GM20431 (cell line): ENCODE measurements around the gene CDKL5.
"Not testable (repeated sequence)": the region's sequence is repeated elsewhere in the genome, so short reads cannot be mapped to it uniquely, and the experiment has no call there.

ENCODE experiments used
- in situ Hi-C: fragments of 300-500 bp; cut with MseI, MboI; formaldehyde crosslinking; loops from one replicate; pipeline ENCODE4 v1.15.0; 2020; ENCODE audit warnings: low sequenced_read_pairs; ENCODE audit not compliant: unreplicated experiment

The CDKL5 gene

DNA sequence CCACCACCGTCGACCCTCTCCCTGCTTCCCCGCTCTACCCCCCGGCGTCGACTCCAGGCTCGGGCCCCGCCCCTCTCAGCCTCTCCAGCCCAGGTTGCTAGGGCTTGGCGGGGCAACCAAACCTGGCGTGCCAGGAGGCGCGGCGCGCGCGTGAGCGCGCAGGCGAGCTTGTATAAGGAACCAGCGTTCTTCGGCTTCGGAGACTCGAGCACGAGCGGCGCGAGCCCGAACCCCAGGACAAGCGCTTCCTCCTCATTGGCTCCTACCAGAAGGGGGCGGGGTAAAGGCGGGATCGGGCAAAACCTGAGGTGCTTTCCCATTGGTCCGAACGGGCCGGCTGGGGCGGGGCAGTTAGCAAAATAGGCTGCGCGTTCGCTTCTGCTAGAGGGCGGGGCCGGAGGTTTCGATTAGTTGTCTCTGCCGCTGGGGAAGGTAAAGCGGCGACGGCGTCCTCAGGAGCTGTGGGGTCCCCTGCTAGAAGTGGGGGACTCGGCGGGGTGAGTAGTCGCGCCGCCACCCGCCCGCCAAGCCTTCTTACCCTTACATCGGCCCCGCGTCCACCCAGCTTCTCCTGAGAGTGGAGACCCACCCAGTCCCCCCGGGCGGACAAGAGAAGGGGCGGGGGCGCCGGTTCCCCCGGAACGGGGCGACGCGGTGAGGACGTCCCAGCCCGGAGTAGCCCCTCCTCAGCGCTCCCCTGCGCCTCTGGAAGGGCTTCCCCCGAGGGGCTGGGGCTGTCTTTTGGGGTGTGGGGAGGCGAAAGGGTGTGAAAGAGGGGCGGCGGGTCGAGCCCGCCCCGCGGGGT, at the start of gene CDKL5:
Gene CDKL5 (plus strand): TSS at position 410 of the 805 bp plus-strand sequence. CDS start 81,489 bp downstream, outside the sequence.
- in situ Hi-C loops = no loop called here

DNA sequence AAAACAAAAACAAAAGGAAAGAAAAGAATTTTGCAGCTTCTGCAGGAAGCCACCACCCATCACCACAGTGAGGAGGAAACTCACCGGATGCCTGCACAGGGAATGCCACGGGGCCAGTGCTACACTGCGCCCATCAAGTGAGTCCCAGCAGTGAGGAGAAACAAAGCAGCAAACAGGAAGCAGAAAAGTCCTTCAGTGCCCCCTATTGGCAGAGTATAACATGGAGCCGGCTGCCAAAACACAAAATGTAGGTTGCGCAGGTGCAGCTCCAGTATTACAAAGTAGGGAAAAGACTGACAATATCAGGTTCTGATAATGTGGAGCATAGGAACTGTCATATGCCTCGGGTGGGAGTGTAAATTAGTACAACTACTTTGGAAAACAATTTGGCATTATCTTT, 47.6 kb upstream of the CDKL5 start:
- in situ Hi-C loops = loop anchor here (25.0 kb wide), 2 partner anchors 510 to 960 kb away; partner anchors contain the start of gene PDHA1

DNA sequence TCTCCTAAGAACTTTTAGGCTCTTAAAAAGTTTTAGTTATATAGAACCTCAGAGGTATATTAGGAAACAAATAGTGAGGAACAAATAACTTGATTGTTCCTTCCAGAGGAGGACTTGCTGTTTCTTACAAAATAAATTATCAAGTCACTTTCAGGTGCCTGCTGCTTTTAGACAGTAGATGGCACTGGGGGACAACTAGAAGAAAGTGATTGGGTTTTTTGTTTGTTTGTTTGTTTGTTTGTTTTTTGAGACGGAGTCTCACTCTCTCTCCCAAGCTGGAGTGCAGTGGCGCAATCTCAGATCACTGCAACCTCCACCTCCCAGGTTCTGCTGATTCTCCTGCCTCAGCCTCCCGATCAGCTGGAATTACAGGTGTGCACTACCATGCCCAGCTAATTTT, 35.4 kb upstream of the CDKL5 start:
- in situ Hi-C loops = loop anchor here (25.0 kb wide), 2 partner anchors 497 to 947 kb away; partner anchors contain the start of gene PDHA1

DNA sequence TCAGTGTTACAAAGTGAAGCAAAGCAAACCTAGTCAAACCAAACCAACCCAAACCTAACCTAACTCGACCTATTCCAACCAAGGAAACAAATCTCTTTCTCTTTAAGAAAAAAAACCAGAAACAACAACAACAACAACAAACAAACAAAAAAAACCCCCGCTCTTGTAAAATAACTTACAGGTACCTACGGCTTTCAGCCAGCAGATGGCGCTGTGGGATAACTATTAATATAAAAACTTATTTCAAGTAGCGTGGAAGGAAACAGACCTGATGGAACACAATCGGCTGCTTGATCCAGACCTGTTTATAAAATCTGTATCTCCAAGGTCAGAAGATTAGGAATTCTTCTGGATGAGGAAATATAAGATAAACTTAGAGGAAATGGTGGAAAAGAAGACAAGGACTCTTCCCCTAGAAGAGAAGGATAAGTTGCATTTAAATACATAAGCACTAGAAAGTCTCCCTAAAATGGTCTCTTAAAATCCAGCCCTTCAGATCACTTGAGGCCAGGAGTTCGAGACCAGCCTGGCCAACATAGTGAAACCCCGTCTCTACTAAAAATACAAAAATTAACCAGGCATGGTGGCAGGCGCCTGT, 34.4 kb upstream of the CDKL5 start:
- in situ Hi-C loops = loop anchor here (25.0 kb wide), 2 partner anchors 496 to 946 kb away; partner anchors contain the start of gene PDHA1

DNA sequence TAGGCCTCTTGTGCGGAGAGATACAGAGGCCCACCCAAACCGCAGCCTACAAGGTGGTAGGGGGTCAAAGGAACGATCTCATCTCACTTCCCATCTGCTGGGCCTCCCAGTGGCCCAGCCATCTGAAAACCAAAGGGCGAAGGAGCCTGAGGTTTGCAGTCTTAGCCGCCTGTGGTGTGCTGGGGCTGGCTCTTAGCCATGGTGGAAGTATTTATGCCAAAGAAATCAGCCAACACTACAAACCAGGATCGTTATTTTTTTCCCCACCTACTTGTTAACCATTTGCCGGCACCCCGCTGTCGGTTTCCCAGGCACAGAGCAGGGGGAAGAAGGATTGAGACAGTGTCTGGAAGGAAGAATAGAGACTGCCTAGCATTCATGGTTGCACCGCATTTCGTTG, 30.9 kb upstream of the CDKL5 start:
- in situ Hi-C loops = loop anchor here (25.0 kb wide), 2 partner anchors 493 to 943 kb away; partner anchors contain the start of gene PDHA1

DNA sequence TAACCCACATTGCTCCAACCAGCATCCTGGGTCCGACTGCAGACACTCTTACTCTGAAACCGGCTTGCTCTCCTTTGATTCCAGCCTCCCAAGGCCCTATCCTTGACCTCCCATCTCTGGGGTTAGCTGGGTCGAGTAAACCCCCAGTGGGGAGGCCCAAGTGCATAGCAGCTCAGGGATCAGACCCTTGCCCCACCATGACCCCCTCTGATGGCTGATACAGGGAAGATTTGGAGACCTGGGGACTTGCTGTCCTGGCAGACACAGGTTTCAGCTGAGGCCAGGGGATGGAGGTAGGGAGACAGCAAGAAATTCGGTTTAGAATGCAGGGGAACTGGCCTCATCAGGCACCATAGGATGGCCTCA, 23.6 kb upstream of the CDKL5 start:
- in situ Hi-C loops = no loop called here

DNA sequence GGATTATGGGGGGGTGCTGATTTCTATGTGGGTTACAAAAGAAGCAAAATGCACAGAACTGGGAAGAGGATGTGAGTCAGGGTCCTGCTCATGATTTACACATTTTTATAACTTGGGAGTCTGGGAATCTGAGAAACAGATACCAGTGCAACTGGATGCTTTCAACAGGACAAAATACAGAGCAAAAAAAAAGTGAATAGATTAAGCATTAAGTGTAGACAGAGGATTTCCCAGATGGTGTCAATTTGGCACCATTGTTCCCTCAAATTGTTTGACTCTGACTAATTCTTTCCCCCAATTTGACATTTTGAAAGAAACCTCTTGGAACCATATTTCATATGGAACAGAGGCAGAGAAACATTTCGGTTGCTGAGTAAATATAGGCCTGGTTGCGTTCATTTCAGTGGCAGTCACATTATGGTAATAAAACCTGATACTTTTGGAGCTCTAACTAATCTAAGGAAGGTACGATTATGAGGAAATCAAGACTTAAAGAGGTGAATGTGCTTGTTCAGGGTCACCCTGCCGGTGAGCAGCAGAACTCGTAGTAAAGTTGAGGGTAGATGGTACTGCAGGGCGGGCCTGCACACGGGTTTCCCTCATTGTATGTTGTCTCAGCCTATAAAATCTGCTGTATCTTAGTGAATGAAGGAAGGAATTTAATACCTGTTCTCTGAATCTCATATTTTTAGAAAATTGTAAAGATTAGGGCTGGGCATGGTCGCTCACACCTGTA, 18.7 kb upstream of the CDKL5 start:
- in situ Hi-C loops = no loop called here

DNA sequence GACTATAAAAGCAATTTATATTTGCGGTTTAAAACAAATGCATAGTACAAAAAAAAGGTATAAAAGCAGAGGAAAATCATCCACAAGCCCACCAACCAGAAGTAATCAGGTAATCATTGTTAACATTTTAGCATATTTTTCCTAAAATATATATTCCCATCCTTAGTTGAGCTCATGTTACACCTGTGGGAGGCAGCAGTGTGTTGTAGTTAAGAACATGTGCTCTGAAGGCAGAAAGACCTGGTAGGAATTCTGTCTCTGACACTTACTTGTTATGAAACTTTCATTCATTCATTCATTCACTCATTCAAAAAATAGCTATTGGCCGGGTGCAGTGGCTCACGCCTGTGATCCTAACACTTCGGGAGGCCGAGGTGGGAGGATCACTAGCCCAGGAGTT, 15.4 kb upstream of the CDKL5 start:
- in situ Hi-C loops = no loop called here

DNA sequence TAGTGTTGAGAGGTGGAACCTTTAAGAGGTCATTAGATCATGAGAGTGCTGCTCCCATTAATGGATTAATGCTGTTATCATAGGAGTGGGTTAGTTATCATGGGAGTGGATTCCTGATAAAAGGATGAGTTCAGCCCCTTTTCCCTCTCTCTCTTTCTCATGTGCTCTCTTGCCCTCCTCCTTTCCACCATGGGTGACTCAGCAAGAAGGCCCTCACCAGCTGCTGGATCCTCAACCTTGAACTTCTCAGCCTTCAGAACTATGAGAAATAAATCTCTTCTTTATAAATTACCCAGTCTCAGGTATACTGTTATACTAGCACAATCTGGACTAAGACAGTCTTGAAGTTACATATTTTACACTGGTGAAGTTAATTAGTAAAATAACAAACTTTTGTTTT, 10.0 kb upstream of the CDKL5 start:
- in situ Hi-C loops = no loop called here

DNA sequence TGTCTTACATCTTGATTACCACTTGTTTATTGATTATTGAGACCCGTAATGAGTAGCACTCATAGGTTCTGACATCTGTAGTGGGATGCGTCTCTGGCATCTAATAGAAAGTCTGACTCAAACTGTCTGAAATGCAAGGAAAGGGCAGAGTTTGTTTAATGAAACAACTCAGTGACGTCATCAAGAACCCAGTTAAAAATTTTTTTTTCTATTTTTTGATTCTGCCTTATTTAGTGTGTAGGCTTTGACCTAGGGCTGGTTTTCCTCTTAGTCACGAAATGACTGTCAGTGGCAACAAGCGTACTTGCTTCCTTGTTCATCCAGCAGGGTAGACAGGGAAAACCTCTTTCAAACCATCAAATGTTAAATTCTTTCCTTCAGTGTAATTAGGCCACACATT, 3.1 kb upstream of the CDKL5 start:
- in situ Hi-C loops = no loop called here

DNA sequence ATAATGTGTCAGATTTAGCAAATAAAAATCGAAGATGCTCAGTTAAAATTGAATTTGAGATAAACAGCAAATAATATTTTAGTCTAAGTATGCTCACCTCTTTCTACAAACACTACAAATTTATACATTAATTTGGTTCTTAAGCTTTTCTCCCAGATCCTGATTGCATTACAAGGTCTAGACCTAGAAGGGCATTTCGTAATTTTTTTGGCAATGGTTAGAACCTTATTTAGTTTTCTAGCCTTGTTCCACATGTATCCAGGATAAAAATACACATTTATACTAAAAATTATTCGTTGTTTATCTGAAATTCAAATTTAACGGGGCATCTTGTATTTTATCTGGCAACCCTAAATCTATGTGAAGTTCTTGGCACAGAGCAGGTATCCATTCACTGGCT, 2.5 kb upstream of the CDKL5 start:
- in situ Hi-C loops = no loop called here

DNA sequence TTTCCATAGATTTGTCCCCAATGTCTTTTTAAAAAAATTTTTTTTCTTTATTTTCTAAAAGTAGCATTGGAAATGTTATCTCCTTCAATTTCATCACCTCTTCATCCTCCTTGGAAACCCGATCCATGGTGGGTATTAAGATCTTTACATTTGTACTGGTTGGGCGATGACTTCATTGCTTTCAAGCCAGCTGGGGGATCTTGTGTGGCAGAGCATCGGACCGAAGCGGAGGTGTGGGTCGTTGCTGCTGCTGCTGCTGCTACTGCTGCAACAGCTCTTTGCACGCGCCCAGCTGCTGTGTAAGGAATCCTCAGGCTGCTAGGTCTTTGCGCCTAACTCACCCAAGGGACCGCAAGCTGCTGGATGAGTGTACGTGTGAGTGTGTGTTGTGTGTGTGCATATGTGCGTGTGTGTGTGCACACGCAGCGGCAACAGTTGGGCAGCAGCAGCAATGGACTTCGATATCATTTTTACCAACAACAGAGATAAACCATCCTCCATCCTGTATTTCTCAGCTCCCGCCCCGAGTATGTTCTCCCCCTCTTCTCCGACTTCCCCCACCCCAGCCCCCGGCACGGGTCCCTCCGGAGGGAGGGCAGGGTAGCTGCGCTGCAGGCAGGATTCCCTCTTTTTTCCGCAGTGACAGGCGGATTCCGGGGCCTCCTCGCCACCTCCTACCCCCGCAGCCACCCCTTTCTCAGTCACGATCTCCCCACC, 768 bp upstream of the CDKL5 start:
- in situ Hi-C loops = no loop called here

DNA sequence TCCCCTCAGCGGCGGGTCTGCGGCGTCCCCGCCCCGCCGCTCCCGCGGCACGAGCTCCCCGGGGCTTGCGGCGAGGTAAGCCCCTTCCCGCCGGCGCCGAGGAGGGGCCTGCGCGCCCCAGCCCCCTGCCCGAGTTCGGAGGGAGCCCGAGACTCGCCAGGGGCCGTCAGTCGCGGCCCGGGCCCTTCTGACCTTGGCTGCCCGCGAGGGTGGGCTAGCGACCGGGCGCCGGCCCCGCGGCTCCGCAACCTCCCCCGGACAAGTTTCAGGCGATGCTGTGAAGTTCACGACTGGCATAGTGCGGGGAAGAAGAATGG, 554 bp downstream of the CDKL5 start:
- in situ Hi-C loops = no loop called here

DNA sequence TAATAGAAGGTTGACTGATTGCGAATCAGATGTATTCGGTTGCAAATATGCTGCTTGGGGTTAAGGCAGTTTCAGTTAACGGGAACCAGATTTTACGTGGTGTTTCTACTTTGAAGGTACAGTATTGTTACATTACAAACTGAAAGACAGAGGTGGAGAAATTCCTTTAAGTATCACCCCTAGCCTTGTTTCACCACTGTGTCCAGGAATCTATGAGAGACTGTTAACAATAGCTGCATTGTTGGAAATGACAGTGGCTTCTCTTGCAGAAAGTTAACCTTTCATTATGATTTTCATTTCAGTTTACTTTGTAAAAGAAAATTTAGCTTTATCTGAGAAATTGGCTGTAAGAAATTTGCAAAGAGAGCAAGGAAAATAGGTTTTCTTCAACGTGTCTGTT, 2.6 kb downstream of the CDKL5 start:
- in situ Hi-C loops = no loop called here

DNA sequence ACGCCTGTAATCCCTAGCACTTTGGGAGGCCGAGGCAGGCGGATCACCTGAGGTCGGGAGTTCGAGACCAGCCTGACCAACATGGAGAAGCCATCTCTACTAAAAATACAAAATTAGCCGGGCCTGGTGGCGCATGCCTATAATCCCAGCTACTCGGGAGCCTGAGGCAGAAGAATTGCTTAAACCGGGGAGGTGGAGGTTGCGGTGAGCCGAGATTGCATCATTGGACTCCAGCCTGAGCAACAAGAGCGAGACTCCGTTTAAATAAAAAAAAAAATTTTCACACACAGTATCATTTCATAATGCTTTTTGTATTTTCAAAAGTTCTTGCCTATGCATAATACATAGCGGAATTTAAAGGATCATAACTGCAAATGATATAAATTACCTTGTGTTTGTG, 7.9 kb downstream of the CDKL5 start:
- in situ Hi-C loops = not testable (repeated sequence)

DNA sequence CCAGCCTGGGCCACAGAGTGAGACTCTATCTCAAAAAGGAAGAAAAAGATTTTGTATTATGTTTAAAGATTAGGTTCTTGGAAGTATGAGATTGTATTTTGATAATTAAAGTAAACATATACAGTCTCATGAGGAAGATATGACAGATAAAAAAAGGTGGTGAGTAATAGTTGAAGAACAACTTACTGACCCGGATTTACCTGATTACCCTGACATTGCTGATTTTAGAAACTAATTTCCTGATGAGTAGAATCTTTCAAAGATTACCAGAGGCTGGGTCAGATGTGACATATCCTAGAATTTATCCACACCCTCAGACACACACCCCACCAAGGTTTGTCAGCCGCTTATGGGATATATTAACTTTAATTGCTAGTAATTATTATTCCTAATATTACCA, 9.5 kb downstream of the CDKL5 start:
- in situ Hi-C loops = no loop called here

DNA sequence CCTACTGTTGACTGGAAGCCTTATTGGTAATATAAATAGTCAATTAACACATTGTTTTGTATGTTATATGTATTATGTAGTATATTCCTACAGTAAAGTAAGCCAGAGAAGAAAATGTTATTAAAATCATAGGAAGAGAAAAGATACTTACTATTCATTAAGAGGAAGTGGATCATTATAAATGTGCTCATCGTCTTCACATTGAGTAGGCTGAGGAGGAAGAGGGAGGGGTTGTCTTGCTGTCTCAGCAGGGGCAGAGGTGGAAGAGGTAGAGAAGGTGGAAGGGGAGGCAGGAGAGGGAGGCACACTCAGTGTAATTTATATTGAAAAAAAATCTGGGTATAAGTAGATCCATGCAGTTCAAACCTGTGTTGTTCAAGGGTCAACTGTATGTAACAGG, 10.6 kb downstream of the CDKL5 start:
- in situ Hi-C loops = no loop called here

DNA sequence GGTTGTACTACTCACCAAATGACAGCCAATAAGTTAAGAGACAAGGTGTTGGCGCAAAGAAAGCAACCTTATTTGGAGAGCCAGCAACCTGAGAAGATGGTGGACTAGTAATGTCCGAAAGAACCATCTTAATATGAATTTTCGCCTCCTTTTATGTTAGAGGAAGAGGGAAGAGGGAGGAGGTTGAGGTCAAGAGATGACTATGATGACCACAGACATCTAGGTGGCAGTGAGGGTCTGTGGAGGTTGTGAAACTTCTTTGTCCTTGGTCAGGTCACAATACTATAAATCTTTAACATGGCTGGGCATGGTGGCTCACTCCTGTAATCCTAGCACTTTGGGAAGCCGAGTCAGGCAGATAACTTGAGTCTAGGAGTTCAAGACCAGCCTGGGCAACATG, 15.4 kb downstream of the CDKL5 start:
- in situ Hi-C loops = no loop called here

DNA sequence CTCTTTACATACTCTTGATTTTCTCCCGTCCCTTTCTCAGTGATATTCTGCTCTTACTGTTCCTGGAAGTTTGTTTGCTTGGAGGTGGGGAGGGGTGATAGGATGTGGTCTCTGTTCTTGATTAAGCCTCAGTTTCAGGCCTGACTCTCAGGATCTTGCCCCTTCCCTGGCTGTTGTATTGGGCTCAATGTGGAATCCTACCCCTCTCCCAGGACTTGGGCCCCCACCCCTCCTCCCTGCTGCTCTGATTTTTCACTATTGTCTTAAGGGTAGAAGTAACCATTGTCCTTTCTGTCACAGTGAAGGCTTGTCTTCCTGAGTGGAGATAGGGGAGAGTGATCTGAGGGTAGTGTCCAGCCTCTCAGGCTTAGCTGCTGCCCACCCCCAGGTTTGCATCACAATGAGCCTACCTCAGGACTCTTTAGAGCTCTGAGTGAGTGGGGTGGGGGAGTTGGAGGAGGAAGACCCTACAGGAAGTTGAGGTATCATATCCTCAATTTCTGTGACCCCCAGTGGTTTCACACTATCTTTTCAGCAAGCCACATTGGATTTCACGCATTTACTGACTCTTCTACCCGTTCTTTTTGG, 16.5 kb downstream of the CDKL5 start:
- in situ Hi-C loops = no loop called here

DNA sequence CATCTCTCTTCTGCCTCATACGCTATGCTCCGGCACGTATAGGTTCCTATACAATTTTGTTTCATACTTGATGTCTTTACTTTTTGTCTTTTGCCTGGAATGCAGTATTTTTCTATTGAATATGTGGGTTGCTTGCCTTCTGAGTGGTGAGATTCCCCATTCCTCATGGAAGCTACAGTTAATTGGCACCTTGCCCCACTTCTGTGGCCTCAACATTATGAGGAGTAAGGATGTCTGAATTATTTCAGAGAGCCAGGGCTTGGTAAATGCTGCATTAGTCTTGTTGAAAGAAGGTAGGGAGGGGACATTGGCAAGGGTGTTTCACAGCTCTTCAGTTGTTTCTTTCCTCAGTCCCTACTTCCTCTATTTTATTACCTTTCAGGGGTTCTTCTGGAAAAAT, 23.0 kb downstream of the CDKL5 start:
- in situ Hi-C loops = no loop called here
